Gastroesophageal sphincter (tissue), 4 donors: ENCODE measurements around the gene LILRA1. TPM values are rescaled to one million over a fixed set of nuclear protein-coding genes. Genes with fewer than 3 reads are reported as not detected.

Experiments used
- ATAC-seq: fragments of 150-250 bp; one replicate; pipeline ENCODE4 v1.9.1; 2016; ENCODE audit warnings: mild to moderate bottlenecking, moderate library complexity
- H3K27ac ChIP-seq, 4 donors: fragments of 200-600 bp; sonication (generic) in 3 of 4; 1 replicate in 3 of 4; 2 replicates in 1 of 4; pipeline ENCODE4 v1.5.1; 2016 to 2019
- H3K27me3 ChIP-seq: fragments of 200-600 bp; sonication (generic); one replicate; pipeline ENCODE4 v1.5.1; 2019
- H3K36me3 ChIP-seq, 2 donors: fragments of 200-600 bp; sonication (generic); one replicate each; pipeline ENCODE4 v1.5.1; 2019; ENCODE audit warnings: control low read depth in 1 of 2
- H3K4me1 ChIP-seq, 3 donors: fragments of 200-600 bp; sonication (generic); 1 replicate in 2 of 3; 2 replicates in 1 of 3; pipeline ENCODE4 v1.5.1; 2016 to 2019; ENCODE audit warnings: control low read depth in 2 of 3
- H3K4me3 ChIP-seq, 2 donors: fragments of 200-600 bp; sonication (generic); one replicate each; pipeline ENCODE4 v1.5.1; 2019; ENCODE audit warnings: mild to moderate bottlenecking in 1 of 2, moderate library complexity in 1 of 2
- H3K9me3 ChIP-seq, 3 donors: fragments of 200-600 bp; sonication (generic); one replicate each; pipeline ENCODE4 v1.5.1; 2017 to 2019; ENCODE audit warnings: control low read depth in 2 of 3
- CTCF ChIP-seq, 4 experiments: fragments of 200-600 bp in 2 of 4; fragments of 450-650 bp in 2 of 4; sonication (generic) in 1 of 4; IDR thresholded peaks; one replicate each; pipeline ENCODE4 v1.5.1; 2017 to 2019; ENCODE audit warnings: antibody characterized with exemption in 4 of 4, mild to moderate bottlenecking in 2 of 4, moderate library complexity in 2 of 4
- EP300 ChIP-seq: sonication (generic); formaldehyde crosslinking; IDR thresholded peaks from one replicate; pipeline ENCODE4 v1.6.1; 2017; ENCODE audit warnings: antibody characterized with exemption, mild to moderate bottlenecking
- POLR2A ChIP-seq, 2 donors: fragments of 450-650 bp; IDR thresholded peaks; one replicate each; pipeline ENCODE4 v1.6.1; 2017; ENCODE audit warnings: antibody characterized with exemption in 2 of 2, mild to moderate bottlenecking in 2 of 2, moderate library complexity in 1 of 2
- POLR2AphosphoS5 ChIP-seq: sonication (generic); formaldehyde crosslinking; IDR thresholded peaks from one replicate; pipeline ENCODE4 v1.6.1; 2017; ENCODE audit warnings: antibody characterized with exemption
- WGBS, 2 donors: methylation state at CpG; one replicate each; pipeline ENCODE4 v1.1.5; 2018; ENCODE audit warnings: low coverage in 1 of 2; 5-methylcytosine and 5-hydroxymethylcytosine counted together
- total RNA-seq, 4 donors: library from RNA; depleted of rRNA; stranded (reverse); fragments of >200 nt; gene quantifications; one replicate each; pipeline ENCODE4 v1.1.0, GENCODE V29; 2016

LILRA1 gene
- total RNA-seq, 4 donors from 2014 or later, result 0.85 to 0.94 TPM; not detected in 2

- TF ChIP-seq POLR2A (IDR thresholded peaks at IDR 0.05) (no peak), POLR2AphosphoS5 (no peak), CTCF (IDR thresholded peaks at IDR 0.05) (no peak), EP300 (no peak)
- no peaks in the 10 kb centered on the region for H3K4me1 ChIP-seq
- H3K36me3 ChIP-seq, result no peaks in the 10 kb centered on the region
- WGBS, 2 donors, result 84 to 100% methylated on average over 2 to 5 of the region's 15 CpGs
- no peak overlapping the region for H3K4me3 ChIP-seq
- H3K9me3 ChIP-seq, result no peaks in the 10 kb centered on the region
- H3K27ac ChIP-seq, result no peak overlapping the region
- no peak for ATAC-seq
- H3K27me3 ChIP-seq, result peaks cover 43% of the 10 kb centered on the region
Measured at GRCh38 chr19:54552913-54553310, 40.5 kb upstream of the LILRA1 start.

- H3K36me3 ChIP-seq, result no peaks in the 10 kb centered on the region
- H3K27ac ChIP-seq, result no peak overlapping the region
- no peaks in the 10 kb centered on the region for H3K9me3 ChIP-seq
- ATAC-seq, result no peak
- no peak for TF ChIP-seq EP300
- TF ChIP-seq CTCF (IDR thresholded peaks at IDR 0.05), result no peak
- no peak for TF ChIP-seq POLR2A (IDR thresholded peaks at IDR 0.05)
- no peak for TF ChIP-seq POLR2AphosphoS5
- no peak overlapping the region for H3K4me3 ChIP-seq
- WGBS, 2 donors, result 67 to 83% methylated on average over 1 to 5 of the region's 10 CpGs
- peaks cover 45% of the 10 kb centered on the region for H3K27me3 ChIP-seq
- no peaks in the 10 kb centered on the region for H3K4me1 ChIP-seq
Measured at GRCh38 chr19:54554006-54554405, 39.4 kb upstream of the LILRA1 start.

GRCh38 chr19:54554896-54555295 lies 38.5 kb upstream of the LILRA1 start:
- no peak for ATAC-seq
- Histone ChIP-seq H3K4me3 (no peak overlapping the region), H3K9me3 (no peaks in the 10 kb centered on the region), H3K36me3 (no peaks in the 10 kb centered on the region), H3K27ac (no peak overlapping the region), H3K4me1 (no peaks in the 10 kb centered on the region), H3K27me3 (peaks cover 38% of the 10 kb centered on the region)
- TF ChIP-seq CTCF (IDR thresholded peaks at IDR 0.05) (no peak), EP300 (no peak), POLR2AphosphoS5 (no peak), POLR2A (IDR thresholded peaks at IDR 0.05) (no peak)
- 88% methylated on average over 3 to 9 of the region's 16 CpGs for WGBS, 2 donors

- H3K36me3 ChIP-seq, result no peaks in the 10 kb centered on the region
- H3K27me3 ChIP-seq, result peaks cover 44% of the 10 kb centered on the region
- H3K4me1 ChIP-seq, result no peaks in the 10 kb centered on the region
- 70 to 71% methylated on average over 1 of the region's 1 CpG for WGBS, 2 donors
- no peak overlapping the region for H3K27ac ChIP-seq
- TF ChIP-seq CTCF (IDR thresholded peaks at IDR 0.05), result no peak
- no peak for TF ChIP-seq POLR2A (IDR thresholded peaks at IDR 0.05)
- no peak for TF ChIP-seq EP300
- no peak for TF ChIP-seq POLR2AphosphoS5
- H3K9me3 ChIP-seq, result no peaks in the 10 kb centered on the region
- no peak overlapping the region for H3K4me3 ChIP-seq
- ATAC-seq, result no peak
Measured at GRCh38 chr19:54556194-54556593, 37.2 kb upstream of the LILRA1 start.

GRCh38 chr19:54558339-54558738 lies 35.1 kb upstream of the LILRA1 start:
- Histone ChIP-seq H3K27me3 (peaks cover 35% of the 10 kb centered on the region), H3K4me1 (no peaks in the 10 kb centered on the region), H3K4me3 (no peak overlapping the region), H3K36me3 (no peaks in the 10 kb centered on the region), H3K9me3 (no peaks in the 10 kb centered on the region), H3K27ac (no peak overlapping the region)
- 76 to 80% methylated on average over 2 to 3 of the region's 3 CpGs for WGBS, 2 donors
- ATAC-seq, result no peak
- TF ChIP-seq CTCF (IDR thresholded peaks at IDR 0.05) (no peak), POLR2A (IDR thresholded peaks at IDR 0.05) (no peak), POLR2AphosphoS5 (no peak), EP300 (no peak)
